ENCODE data around the gene JUNB.

DNA sequence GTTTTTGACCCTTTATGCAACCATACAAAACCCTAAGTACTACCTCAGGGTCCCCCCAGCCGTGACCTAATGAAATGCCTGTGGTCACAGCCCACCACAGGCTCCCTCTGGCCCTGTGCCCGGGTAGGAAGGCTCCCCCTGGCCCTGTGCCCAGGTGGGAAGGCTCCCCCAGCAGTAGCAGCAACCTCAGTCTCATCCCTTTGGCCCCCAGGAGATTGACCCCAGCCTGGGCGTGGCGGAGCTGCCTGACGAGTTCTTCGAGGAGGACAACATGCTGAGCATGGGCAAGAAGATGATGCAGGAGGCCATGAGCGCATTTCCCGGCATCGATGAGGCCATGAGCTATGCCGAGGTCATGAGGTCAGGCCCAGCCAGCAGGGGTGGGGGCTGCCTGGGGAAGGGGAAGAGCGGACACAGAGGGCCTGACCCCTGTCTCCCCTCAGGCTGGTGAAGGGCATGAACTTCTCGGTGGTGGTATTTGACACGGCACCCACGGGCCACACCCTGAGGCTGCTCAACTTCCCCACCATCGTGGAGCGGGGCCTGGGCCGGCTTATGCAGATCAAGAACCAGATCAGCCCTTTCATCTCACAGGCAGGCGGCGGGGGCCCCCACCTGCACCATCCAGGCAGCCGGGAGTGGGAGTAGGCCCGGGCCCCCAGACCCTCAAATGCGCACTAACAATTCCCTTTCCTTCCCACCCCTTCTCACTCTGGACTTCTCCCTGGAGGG lies 46.0 kb upstream of the JUNB start:
- no peak for TF ChIP-seq CTCF (conservative IDR thresholded peaks at IDR 0.05; ENCODE audit: low read length)
- TF ChIP-seq EZH2phosphoT487 (IDR thresholded peaks at IDR 0.05; ENCODE audit: borderline replicate concordance): no peak
